Left colon (tissue), 2 donors: ENCODE results near the gene ROR1. TPM values are rescaled to one million over a fixed set of nuclear protein-coding genes. Genes with fewer than 3 reads are reported as not detected.

Experiments used
- ATAC-seq: fragments of 200-7000 bp; cut with Tn5 transposase; one replicate; pipeline ENCODE4 v1.9.1; 2020; ENCODE audit warnings: mild to moderate bottlenecking, moderate library complexity
- DNase-seq, 2 donors: peaks; one replicate each; pipeline ENCODE4 v3.0.0-alpha.2; 2020
- intact Hi-C, 2 donors: fragments of 100-400 bp; cut with DNase I in 1 of 2; cut with micrococcal nuclease in 1 of 2; formaldehyde crosslinking; loops; one replicate each; pipeline versions ENCODE4 v1.11.2 to v1.14.0; 2022; cut with DNase I, micrococcal nuclease
- total RNA-seq, 2 donors: library from RNA; stranded (reverse); fragmentation: NEBNext Ultra II Directional; extraction: Animal tissue kit (Norgen Biotek cat#: 25700); gene quantifications; one replicate each; pipeline ENCODE4 v1.2.1, GENCODE V29; 2021
- donor health status: DM: no; HTN: no; CAD: no.
- donor health status: DM: yes; HTN: yes; CAD: no.

Gene ROR1
- total RNA-seq, 2 donors from 2014 or later: 5.1 to 7.1 TPM

- intact Hi-C loops: no loop called here
- ATAC-seq: no peak
- no peak for DNase-seq
These were observed 92.3 kb downstream of the ROR1 start for GRCh38 chr1:63866084-63866483.

GRCh38 chr1:63867429-63868176 is 93.8 kb downstream of the ROR1 start:
- no peak for DNase-seq
- ATAC-seq: no peak
- intact Hi-C loops: no loop called here

GRCh38 chr1:63868268-63868781 is 94.5 kb downstream of the ROR1 start:
- peak; percentile 53 for ATAC-seq
- DNase-seq: peak; percentile 15 to 34
- intact Hi-C loops: no loop called here

- intact Hi-C loops: no loop called here
- DNase-seq (no peak), ATAC-seq (no peak)
These were observed 96.3 kb downstream of the ROR1 start for GRCh38 chr1:63870152-63870551.

- ATAC-seq: no peak
- intact Hi-C loops: no loop called here
- no peak for DNase-seq
These were observed 97.6 kb downstream of the ROR1 start for GRCh38 chr1:63871463-63871862.

- DNase-seq: no peak
- ATAC-seq: no peak
- intact Hi-C loops: no loop called here
These were observed 99.9 kb downstream of the ROR1 start for GRCh38 chr1:63873751-63874150.

GRCh38 chr1:63874278-63874880 is 100.6 kb downstream of the ROR1 start:
- intact Hi-C loops: no loop called here
- ATAC-seq (no peak), DNase-seq (no peak)

DNA sequence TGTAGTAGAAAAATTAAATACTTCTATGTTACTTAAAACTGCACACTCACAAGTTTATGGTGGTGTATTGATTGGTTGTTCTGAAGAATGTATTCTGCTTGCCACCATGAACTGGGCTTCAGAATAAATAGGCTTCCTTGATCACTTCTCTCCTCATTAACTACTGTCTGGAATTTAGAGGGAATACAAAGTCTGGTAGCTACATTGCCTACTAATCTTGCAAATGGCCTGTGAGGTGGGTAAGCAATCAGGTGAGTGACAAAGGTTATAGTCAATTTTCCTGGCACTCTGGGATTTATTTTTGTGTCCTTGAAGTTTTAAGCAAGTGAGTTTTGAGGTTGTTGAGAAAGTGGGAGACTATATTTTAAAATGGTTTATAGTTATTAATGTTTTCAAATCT is 101.8 kb downstream of the ROR1 start:
- DNase-seq (no peak), ATAC-seq (no peak)
- intact Hi-C loops: no loop called here

DNA sequence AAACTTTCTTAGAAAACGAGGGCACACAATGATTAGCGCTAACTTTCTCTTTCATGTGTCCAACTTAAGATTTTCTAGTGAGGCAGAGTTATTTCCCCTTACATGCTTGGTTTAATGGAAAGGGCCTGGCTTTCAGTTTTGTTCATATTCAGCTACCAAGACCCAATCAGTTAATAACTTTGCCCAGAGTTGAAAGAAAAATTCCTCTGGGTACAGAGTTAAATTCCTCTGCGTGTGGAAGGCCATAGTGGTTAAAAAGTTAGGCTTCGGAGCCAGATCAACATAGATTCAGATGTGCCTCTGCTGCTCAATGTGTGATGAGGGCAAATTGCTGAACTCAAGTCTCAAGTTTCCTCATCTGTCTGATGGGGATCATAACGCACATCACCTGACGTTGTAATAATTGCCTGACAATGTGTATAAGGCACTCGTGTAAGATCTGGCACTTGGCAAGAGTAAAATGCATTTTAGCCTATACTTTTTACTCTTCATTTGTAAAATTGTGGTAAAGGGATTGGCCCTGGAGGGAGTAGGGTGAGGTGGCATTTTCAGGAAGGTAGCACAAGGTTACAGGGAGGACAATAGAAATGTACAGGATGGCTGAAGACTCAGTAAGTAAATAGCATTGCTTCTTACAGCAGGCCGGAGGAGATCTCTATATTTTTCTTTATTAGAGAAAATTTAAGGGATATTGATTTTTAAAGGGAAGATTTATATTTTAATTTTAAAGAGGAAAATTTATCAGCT is 103.4 kb downstream of the ROR1 start:
- ATAC-seq (no peak), DNase-seq (no peak)
- intact Hi-C loops: no loop called here

DNA sequence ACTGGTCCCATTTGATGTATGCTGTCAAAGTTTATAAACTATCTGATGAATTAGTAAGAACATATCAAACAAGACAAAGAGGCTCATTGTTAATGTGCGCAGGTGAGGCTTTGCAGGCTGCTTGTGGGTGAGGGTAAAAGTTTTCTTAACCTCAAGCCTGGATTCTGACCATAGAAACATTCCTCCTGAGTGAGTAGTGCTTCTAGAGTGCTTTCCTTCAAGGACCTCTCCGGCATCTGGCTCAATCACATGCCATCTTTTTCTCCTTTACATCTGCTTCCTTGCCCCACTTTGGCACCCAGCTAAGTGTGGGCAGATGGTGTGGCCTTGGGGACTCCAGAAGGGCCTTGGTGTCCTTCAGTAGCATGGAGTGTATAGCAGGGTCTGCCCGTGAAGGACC is 104.0 kb downstream of the ROR1 start:
- intact Hi-C loops: no loop called here
- no peak for ATAC-seq

GRCh38 chr1:63878932-63879331 is 105.1 kb downstream of the ROR1 start:
- no peak for ATAC-seq

More for the DNA sequence above, 104.0 kb downstream of the ROR1 start:
- DNase-seq: no peak

GRCh38 chr1:63880958-63881576 is 107.2 kb downstream of the ROR1 start:
- intact Hi-C loops: no loop called here

More at GRCh38 chr1:63878932-63879331, 105.1 kb downstream of the ROR1 start:
- intact Hi-C loops: no loop called here
- DNase-seq: no peak

DNA sequence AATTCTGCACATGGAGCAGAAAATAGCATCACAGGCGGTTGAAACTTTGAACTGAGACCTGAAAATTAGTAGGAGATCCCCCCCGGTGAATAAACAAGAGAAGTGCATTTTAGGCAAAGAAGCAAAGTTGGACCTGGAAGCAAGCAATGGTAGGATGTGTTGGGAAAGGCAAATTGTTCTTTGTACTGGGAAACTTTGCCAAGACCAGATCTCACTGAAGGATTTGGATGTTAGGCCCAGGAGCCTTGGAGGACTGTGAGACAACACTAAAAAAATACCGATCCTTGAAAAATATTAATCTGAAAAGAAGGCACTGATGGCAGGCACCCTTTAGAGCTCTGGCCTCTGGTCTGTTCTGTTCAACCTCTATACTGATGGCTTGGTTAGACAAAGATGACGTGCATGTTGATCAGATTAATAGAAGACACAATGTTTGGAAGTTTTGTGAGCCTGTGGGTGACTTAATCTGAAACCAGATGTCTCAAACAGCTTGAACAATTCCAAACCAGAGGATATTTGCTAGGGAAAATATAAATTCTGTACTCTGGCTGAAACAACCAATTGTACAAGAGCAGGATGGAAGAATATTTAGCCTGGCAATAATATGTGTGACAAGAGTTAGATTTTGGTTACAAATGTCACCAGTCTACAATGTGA is 108.4 kb downstream of the ROR1 start:
- intact Hi-C loops: no loop called here
- ATAC-seq (no peak), DNase-seq (no peak)

More at GRCh38 chr1:63880958-63881576, 107.2 kb downstream of the ROR1 start:
- ATAC-seq: no peak
- no peak for DNase-seq

GRCh38 chr1:63883494-63884235 is 109.8 kb downstream of the ROR1 start:
- intact Hi-C loops: no loop called here
- no peak for DNase-seq
- no peak for ATAC-seq

DNA sequence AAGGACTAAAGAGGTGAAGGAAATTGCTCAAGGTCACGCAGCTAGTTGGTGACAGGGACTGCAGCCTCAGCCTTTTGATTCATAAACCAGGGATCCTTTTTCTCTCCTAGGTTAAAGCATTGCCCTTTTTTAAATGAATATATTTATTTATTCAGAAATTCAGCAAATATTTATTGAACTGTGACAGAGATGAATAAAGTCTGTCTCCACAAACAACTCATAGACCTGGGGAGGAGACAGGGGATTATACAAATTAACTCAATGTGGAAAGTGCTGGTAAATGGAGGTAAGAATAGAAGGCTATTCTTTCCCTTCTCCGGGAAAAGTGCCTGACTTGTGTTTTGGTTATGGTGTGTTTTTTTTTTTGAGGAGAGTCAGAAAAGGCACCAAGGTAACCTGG is 110.7 kb downstream of the ROR1 start:
- ATAC-seq: no peak
- no peak for DNase-seq
- intact Hi-C loops: no loop called here

DNA sequence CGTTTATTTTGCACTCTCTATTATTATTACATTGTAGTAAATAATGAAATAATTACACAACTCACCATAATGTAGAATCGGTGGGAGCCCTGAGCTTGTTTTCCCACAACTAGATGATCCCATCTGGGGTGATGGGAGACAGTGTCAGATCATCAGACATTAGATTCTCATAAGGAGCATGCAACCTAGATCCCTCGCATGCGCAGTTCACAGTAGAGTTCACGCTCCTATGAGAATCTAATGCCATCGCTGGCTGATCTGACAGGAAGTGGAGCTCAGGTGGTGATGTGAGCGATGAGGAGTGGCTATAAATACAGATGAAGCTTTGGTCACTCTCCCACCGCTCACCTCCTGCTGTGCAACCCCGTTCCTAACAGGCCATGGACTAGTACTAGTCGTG is 112.1 kb downstream of the ROR1 start:
- DNase-seq (no peak), ATAC-seq (no peak)
- intact Hi-C loops: no loop called here

DNA sequence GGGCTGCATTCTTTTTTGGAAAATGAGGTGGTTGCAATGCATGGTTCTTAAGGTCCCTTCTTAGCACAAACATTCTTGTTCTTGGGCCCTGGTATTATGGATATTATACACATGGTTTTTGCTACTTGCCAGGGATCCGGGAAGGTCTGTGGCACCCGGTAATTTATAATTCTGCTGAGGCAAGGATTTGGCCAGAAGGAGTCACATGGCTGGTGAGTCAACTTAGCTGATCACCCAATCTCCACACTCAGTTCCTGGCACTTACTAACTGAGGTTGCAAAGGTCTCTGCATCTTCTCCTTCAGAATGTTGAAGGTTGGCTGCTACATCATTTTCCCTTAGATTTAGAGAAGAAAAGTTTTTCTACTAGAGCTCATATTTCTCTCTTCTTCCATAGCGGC is 112.5 kb downstream of the ROR1 start:
- DNase-seq: no peak
- intact Hi-C loops: no loop called here
- no peak for ATAC-seq

DNA sequence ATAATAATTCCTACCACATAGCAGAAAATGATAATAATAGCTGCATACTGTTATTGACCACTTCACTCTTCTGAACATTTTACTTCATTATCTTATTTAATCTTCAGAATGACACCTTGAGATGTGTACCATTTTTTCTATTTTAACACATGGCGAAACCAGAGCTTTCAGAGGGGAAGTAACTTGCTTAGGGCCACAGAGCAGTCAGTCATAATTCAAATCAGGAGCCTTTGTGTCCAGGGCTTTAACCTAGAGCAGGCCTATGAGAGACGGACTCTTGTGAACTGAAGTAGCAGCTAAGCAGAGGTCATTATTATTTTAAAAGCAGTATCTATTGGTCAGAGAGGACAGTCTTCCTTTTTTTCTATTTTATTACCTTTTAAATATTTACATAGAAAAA is 114.0 kb downstream of the ROR1 start:
- intact Hi-C loops: no loop called here
- ATAC-seq: no peak

More for the DNA sequence above, 114.0 kb downstream of the ROR1 start:
- no peak for DNase-seq
